Tibial artery (tissue), 4 donors: Measurements from ENCODE around the gene SOX11.

ENCODE experiments used
- DNase-seq, 2 donors: peaks; one replicate each; pipeline ENCODE4 v3.0.0-alpha.2; 2019
- H3K27ac ChIP-seq, 2 donors: fragments of 200-600 bp; sonication (generic) in 1 of 2; 1 replicate in 1 of 2; 2 replicates in 1 of 2; pipeline ENCODE4 v1.5.1; 2018 to 2019; ENCODE audit warnings: mild to moderate bottlenecking in 1 of 2
- H3K27me3 ChIP-seq, 2 donors: fragments of 200-600 bp; sonication (generic) in 1 of 2; one replicate each; pipeline versions ENCODE4 v1.5.1 to v1.6.0; 2016 to 2019
- H3K36me3 ChIP-seq, 3 donors: fragments of 200-600 bp; sonication (generic) in 2 of 3; one replicate each; pipeline ENCODE4 v1.5.1; 2016 to 2019; ENCODE audit warnings: mild to moderate bottlenecking in 2 of 3
- H3K4me1 ChIP-seq, 4 donors: fragments of 200-600 bp; sonication (generic) in 2 of 4; 1 replicate in 3 of 4; 2 replicates in 1 of 4; pipeline ENCODE4 v1.5.1; 2016 to 2019
- H3K4me3 ChIP-seq, 2 donors: fragments of 200-600 bp; sonication (generic) in 1 of 2; 1 replicate in 1 of 2; 2 replicates in 1 of 2; pipeline ENCODE4 v1.5.1; 2018 to 2019; ENCODE audit warnings: mild to moderate bottlenecking in 2 of 2
- H3K9me3 ChIP-seq, 3 donors: fragments of 200-600 bp; sonication (generic) in 1 of 3; one replicate each; pipeline ENCODE4 v1.5.1; 2016 to 2019
- CTCF ChIP-seq, 2 experiments: fragments of 200-600 bp in 1 of 2; fragments of 450-650 bp in 1 of 2; IDR thresholded peaks; one replicate each; pipeline ENCODE4 v1.5.1; 2017 to 2019; ENCODE audit warnings: antibody characterized with exemption in 2 of 2, mild to moderate bottlenecking in 1 of 2, moderate library complexity in 1 of 2
- intact Hi-C: fragments of 100-400 bp; cut with DNase I; formaldehyde crosslinking; loops from one replicate; pipeline ENCODE4 v1.15.0; 2023; ENCODE audit warnings: low total_unique reads

SOX11 gene

GRCh38 chr2:5727235-5727634 is 35.1 kb downstream of the SOX11 start:
- H3K4me1 ChIP-seq: no peaks in the 10 kb centered on the region
- no peaks in the 10 kb centered on the region for H3K9me3 ChIP-seq
- no peak for DNase-seq
- no peak for TF ChIP-seq CTCF (IDR thresholded peaks at IDR 0.05)
- no peak overlapping the region for H3K27ac ChIP-seq
- no peak overlapping the region for H3K4me3 ChIP-seq
- intact Hi-C loops: no loop called here
- no peaks in the 10 kb centered on the region for H3K27me3 ChIP-seq
- no peaks in the 10 kb centered on the region for H3K36me3 ChIP-seq

- Histone ChIP-seq H3K27ac (no peak overlapping the region), H3K4me1 (no peaks in the 10 kb centered on the region), H3K36me3 (no peaks in the 10 kb centered on the region), H3K27me3 (no peaks in the 10 kb centered on the region), H3K4me3 (no peak overlapping the region), H3K9me3 (no peaks in the 10 kb centered on the region)
- DNase-seq: no peak
- intact Hi-C loops: no loop called here
- TF ChIP-seq CTCF (IDR thresholded peaks at IDR 0.05): no peak
These were observed 37.2 kb downstream of the SOX11 start for GRCh38 chr2:5729416-5729815.

- no peaks in the 10 kb centered on the region for H3K4me1 ChIP-seq
- no peaks in the 10 kb centered on the region for H3K9me3 ChIP-seq
- no peak for TF ChIP-seq CTCF (IDR thresholded peaks at IDR 0.05)
- H3K4me3 ChIP-seq: no peak overlapping the region
- no peaks in the 10 kb centered on the region for H3K27me3 ChIP-seq
- H3K27ac ChIP-seq: no peak overlapping the region
- intact Hi-C loops: no loop called here
- no peaks in the 10 kb centered on the region for H3K36me3 ChIP-seq
- no peak for DNase-seq
These were observed 38.2 kb downstream of the SOX11 start for GRCh38 chr2:5730386-5730785.

GRCh38 chr2:5734859-5735520 is 42.8 kb downstream of the SOX11 start:
- H3K36me3 ChIP-seq: no peaks in the 10 kb centered on the region

GRCh38 chr2:5735521-5735861 is 43.3 kb downstream of the SOX11 start:
- Histone ChIP-seq H3K4me3 (no peak overlapping the region), H3K9me3 (no peaks in the 10 kb centered on the region), H3K36me3 (no peaks in the 10 kb centered on the region), H3K27me3 (no peaks in the 10 kb centered on the region), H3K4me1 (no peaks in the 10 kb centered on the region), H3K27ac (no peak overlapping the region)
- intact Hi-C loops: no loop called here
- DNase-seq: no peak
- no peak for TF ChIP-seq CTCF (IDR thresholded peaks at IDR 0.05)

More at GRCh38 chr2:5734859-5735520, 42.8 kb downstream of the SOX11 start:
- no peaks in the 10 kb centered on the region for H3K4me1 ChIP-seq
- no peak overlapping the region for H3K4me3 ChIP-seq
- H3K27ac ChIP-seq: no peak overlapping the region
- intact Hi-C loops: no loop called here
- DNase-seq: no peak
- H3K27me3 ChIP-seq: no peaks in the 10 kb centered on the region
- H3K9me3 ChIP-seq: no peaks in the 10 kb centered on the region
- no peak for TF ChIP-seq CTCF (IDR thresholded peaks at IDR 0.05)

- no peak overlapping the region for H3K4me3 ChIP-seq
- intact Hi-C loops: no loop called here
- no peaks in the 10 kb centered on the region for H3K9me3 ChIP-seq
- no peaks in the 10 kb centered on the region for H3K27me3 ChIP-seq
- no peak for TF ChIP-seq CTCF (IDR thresholded peaks at IDR 0.05)
- DNase-seq: no peak
- H3K27ac ChIP-seq: no peak overlapping the region
- no peaks in the 10 kb centered on the region for H3K36me3 ChIP-seq
- no peaks in the 10 kb centered on the region for H3K4me1 ChIP-seq
These were observed 43.9 kb downstream of the SOX11 start for GRCh38 chr2:5736050-5736449.
